SK-N-SH treated with all-trans-retinoic acid at 6 μM for 48 hours (cell line): Measurements from ENCODE around the gene ZNF398.

Experiments
- ATAC-seq: fragments of 200-7000 bp; cut with Tn5 transposase; 3 replicates; pipeline ENCODE4 v1.9.1; 2020; ENCODE audit warnings: mild to moderate bottlenecking, moderate library complexity
- ARNTL ChIP-seq: fragments of 450-650 bp; formaldehyde crosslinking; IDR thresholded peaks from 2 replicates; pipeline ENCODE4 v1.5.0; 2020; ENCODE audit warnings: low read depth, mild to moderate bottlenecking, moderate library complexity, borderline replicate concordance
- BACH2 ChIP-seq: fragments of 250-450 bp; sonication (Bioruptor Pico); IDR thresholded peaks from 2 replicates; pipeline ENCODE4 v1.9.0; 2021; ENCODE audit warnings: mild to moderate bottlenecking, borderline replicate concordance
- CSDC2 ChIP-seq: fragments of 250-450 bp; sonication (Bioruptor Pico); IDR thresholded peaks from 2 replicates; pipeline ENCODE4 v1.5.0; 2020; ENCODE audit warnings: mild to moderate bottlenecking, moderate library complexity
- ESRRG ChIP-seq: fragments of 250-450 bp; sonication (Bioruptor Pico); IDR thresholded peaks from 2 replicates; pipeline ENCODE4 v1.6.1; 2021; ENCODE audit warnings: mild to moderate bottlenecking
- GLIS3 ChIP-seq: fragments of 250-450 bp; sonication (Bioruptor Pico); IDR thresholded peaks from 2 replicates; pipeline ENCODE4 v1.5.0; 2020; ENCODE audit warnings: mild to moderate bottlenecking, moderate library complexity
- ISL1 ChIP-seq: fragments of 250-450 bp; sonication (Bioruptor Pico); IDR thresholded peaks from 2 replicates; pipeline ENCODE4 v2.1.2; 2022; ENCODE audit warnings: mild to moderate bottlenecking, moderate library complexity
- OSR1 ChIP-seq: fragments of 250-450 bp; sonication (Bioruptor Pico); IDR thresholded peaks from 2 replicates; pipeline ENCODE4 v1.8.0; 2022; ENCODE audit warnings: moderate library complexity, mild to moderate bottlenecking, inconsistent platforms
- RARB ChIP-seq: fragments of 250-450 bp; sonication (Bioruptor Pico); IDR thresholded peaks from 2 replicates; pipeline ENCODE4 v1.8.0; 2021; ENCODE audit warnings: mild to moderate bottlenecking, moderate library complexity
- SNAI2 ChIP-seq: fragments of 250-450 bp; sonication (Bioruptor Pico); IDR thresholded peaks from 2 replicates; pipeline ENCODE4 v1.5.0; 2020; ENCODE audit warnings: mild to moderate bottlenecking, moderate library complexity
- TCF4 ChIP-seq: fragments of 250-450 bp; sonication (Bioruptor Pico); IDR thresholded peaks from 2 replicates; pipeline ENCODE4 v1.8.0; 2021; ENCODE audit warnings: mild to moderate bottlenecking, moderate library complexity, borderline replicate concordance
- TOX ChIP-seq: fragments of 250-450 bp; sonication (Bioruptor Pico); IDR thresholded peaks from 2 replicates; pipeline ENCODE4 v1.8.0; 2021; ENCODE audit warnings: mild to moderate bottlenecking, moderate library complexity, borderline replicate concordance
- ZC3H10 ChIP-seq: fragments of 250-450 bp; sonication (Bioruptor Pico); IDR thresholded peaks from 2 replicates; pipeline ENCODE4 v1.5.1; 2021; ENCODE audit warnings: mild to moderate bottlenecking, moderate library complexity
- ZFP3 ChIP-seq: fragments of 250-450 bp; sonication (Bioruptor Pico); IDR thresholded peaks from 2 replicates; pipeline ENCODE4 v1.5.0; 2020; ENCODE audit warnings: mild to moderate bottlenecking, moderate library complexity
- ZFP30 ChIP-seq: fragments of 450-650 bp; formaldehyde crosslinking; IDR thresholded peaks from 2 replicates; pipeline ENCODE4 v1.5.0; 2022; ENCODE audit warnings: mild to moderate bottlenecking, moderate library complexity
- ZNF565 ChIP-seq: fragments of 450-650 bp; formaldehyde crosslinking; conservative IDR thresholded peaks from 2 replicates; pipeline ENCODE4 v1.5.0; 2020; ENCODE audit warnings: low read depth, mild to moderate bottlenecking, moderate library complexity
- ZNF70 ChIP-seq: fragments of 450-650 bp; formaldehyde crosslinking; IDR thresholded peaks from 2 replicates; pipeline ENCODE4 v1.5.0; 2020; ENCODE audit warnings: mild to moderate bottlenecking, moderate library complexity
- ZNF8 ChIP-seq: fragments of 450-650 bp; formaldehyde crosslinking; IDR thresholded peaks from 2 replicates; pipeline ENCODE4 v1.5.0; 2020; ENCODE audit warnings: mild to moderate bottlenecking, moderate library complexity
- TF ChIP-seq, protein P1 (sequence below): fragments of 250-450 bp; sonication (Bioruptor Pico); IDR thresholded peaks from 2 replicates; pipeline ENCODE4 v1.5.1; 2021; ENCODE audit warnings: mild to moderate bottlenecking, moderate library complexity
- TF ChIP-seq, protein P2 (sequence below): fragments of 250-450 bp; sonication (Bioruptor Pico); IDR thresholded peaks from 2 replicates; pipeline ENCODE4 v1.5.1; 2020; ENCODE audit warnings: low read depth, mild to moderate bottlenecking, moderate library complexity
- TF ChIP-seq, protein P3 (sequence below): fragments of 250-450 bp; sonication (Bioruptor Pico); IDR thresholded peaks from 2 replicates; pipeline ENCODE4 v1.5.0; 2020; ENCODE audit warnings: mild to moderate bottlenecking, moderate library complexity

Gene ZNF398

DNA sequence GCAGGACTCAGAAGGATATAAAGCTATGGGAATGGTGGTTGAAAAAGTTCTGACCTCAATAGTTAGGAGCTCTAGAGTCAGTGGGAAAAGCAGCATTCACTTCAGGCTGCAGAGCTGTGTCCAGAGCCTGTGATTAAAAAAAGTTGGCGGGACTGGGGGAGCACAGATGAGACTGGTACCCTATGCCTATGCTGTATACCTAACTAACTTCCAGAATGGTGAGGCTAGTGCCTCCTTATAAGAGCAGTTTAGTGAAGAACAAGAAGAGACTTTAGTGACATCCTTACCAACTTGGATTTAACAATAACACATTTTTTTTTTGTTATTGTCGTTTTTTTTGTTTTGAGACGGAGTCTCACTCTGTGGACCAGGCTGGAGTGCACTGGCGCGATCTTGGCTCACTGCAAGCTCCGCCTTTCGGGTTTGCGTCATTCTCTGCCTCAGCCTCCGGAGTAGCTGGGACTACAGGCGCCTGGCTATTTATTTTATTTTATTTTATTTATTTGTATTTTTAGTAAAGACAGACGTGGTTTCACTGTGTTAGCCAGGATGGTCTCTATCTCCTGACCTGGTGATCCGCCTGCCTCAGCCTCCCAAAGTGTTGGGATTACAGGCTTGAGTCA lies 41.5 kb downstream of the ZNF398 start:
- ATAC-seq: peak; percentile 83

DNA sequence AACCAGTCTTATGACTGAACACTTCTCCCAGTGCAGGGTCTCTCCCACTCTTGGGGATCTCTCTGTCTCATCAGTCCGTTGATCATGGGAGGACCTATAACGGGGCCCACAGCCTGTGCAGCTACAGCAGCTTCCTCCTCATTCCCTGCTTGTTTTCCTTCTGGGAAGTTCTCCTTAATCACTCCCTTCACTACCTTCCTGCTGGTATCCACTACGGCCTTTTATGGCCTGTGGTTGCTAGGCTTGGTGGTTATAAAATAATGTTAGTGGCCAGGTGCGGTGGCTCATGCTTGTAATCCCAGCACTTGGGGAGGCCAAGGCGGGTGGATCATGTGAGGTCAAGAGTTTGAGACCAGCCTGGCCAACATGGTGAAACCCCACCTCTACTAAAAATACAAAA lies 44.6 kb downstream of the ZNF398 start:
- no peak for ATAC-seq
- TF ChIP-seq ZFP3 (CRISPR knock-in tag) (no peak), ZNF565 (CRISPR knock-in tag) (no peak)

More for the DNA sequence above, 41.5 kb downstream of the ZNF398 start:
- TF ChIP-seq ZFP30 (CRISPR knock-in tag) (no peak), BACH2 (CRISPR knock-in tag) (no peak), RARB (CRISPR knock-in tag) (no peak), OSR1 (CRISPR knock-in tag) (no peak), TCF4 (CRISPR knock-in tag) (no peak), ISL1 (CRISPR knock-in tag) (no peak)
- TF ChIP-seq, protein P1, sequence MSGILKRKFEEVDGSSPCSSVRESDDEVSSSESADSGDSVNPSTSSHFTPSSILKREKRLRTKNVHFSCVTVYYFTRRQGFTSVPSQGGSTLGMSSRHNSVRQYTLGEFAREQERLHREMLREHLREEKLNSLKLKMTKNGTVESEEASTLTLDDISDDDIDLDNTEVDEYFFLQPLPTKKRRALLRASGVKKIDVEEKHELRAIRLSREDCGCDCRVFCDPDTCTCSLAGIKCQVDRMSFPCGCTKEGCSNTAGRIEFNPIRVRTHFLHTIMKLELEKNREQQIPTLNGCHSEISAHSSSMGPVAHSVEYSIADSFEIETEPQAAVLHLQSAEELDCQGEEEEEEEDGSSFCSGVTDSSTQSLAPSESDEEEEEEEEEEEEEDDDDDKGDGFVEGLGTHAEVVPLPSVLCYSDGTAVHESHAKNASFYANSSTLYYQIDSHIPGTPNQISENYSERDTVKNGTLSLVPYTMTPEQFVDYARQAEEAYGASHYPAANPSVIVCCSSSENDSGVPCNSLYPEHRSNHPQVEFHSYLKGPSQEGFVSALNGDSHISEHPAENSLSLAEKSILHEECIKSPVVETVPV: no peak
- TF ChIP-seq, protein P2, sequence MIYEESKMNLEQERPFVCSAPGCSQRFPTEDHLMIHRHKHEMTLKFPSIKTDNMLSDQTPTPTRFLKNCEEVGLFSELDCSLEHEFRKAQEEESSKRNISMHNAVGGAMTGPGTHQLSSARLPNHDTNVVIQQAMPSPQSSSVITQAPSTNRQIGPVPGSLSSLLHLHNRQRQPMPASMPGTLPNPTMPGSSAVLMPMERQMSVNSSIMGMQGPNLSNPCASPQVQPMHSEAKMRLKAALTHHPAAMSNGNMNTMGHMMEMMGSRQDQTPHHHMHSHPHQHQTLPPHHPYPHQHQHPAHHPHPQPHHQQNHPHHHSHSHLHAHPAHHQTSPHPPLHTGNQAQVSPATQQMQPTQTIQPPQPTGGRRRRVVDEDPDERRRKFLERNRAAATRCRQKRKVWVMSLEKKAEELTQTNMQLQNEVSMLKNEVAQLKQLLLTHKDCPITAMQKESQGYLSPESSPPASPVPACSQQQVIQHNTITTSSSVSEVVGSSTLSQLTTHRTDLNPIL (CRISPR knock-in tag): no peak
- TF ChIP-seq, protein P3, sequence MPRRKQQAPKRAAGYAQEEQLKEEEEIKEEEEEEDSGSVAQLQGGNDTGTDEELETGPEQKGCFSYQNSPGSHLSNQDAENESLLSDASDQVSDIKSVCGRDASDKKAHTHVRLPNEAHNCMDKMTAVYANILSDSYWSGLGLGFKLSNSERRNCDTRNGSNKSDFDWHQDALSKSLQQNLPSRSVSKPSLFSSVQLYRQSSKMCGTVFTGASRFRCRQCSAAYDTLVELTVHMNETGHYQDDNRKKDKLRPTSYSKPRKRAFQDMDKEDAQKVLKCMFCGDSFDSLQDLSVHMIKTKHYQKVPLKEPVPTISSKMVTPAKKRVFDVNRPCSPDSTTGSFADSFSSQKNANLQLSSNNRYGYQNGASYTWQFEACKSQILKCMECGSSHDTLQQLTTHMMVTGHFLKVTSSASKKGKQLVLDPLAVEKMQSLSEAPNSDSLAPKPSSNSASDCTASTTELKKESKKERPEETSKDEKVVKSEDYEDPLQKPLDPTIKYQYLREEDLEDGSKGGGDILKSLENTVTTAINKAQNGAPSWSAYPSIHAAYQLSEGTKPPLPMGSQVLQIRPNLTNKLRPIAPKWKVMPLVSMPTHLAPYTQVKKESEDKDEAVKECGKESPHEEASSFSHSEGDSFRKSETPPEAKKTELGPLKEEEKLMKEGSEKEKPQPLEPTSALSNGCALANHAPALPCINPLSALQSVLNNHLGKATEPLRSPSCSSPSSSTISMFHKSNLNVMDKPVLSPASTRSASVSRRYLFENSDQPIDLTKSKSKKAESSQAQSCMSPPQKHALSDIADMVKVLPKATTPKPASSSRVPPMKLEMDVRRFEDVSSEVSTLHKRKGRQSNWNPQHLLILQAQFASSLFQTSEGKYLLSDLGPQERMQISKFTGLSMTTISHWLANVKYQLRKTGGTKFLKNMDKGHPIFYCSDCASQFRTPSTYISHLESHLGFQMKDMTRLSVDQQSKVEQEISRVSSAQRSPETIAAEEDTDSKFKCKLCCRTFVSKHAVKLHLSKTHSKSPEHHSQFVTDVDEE (CRISPR knock-in tag): no peak

DNA sequence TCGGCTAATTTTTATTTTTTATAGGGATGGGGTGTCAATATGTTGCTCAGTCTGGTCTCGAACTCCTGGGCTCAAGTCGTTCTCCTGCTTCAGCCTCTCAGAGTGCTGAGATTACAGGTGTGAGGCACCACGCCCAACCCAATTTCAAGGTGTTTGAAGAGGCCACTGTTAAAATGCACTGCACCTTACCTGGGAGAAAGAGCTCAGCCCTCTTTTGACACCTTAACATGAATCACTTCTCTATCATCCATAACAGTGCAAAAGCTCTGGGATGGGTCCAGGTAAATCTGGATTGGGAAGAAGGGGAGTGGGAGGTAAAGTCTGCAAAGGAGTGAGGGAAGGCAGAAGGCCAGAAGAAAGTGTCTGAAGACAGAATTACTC lies 47.5 kb downstream of the ZNF398 start:
- TF ChIP-seq TOX: no peak
- no peak for TF ChIP-seq GLIS3 (CRISPR knock-in tag)
- TF ChIP-seq ZNF8: no peak
- no peak for TF ChIP-seq ZFP3 (CRISPR knock-in tag)
- TF ChIP-seq OSR1 (CRISPR knock-in tag): no peak
- no peak for TF ChIP-seq SNAI2 (CRISPR knock-in tag)
- TF ChIP-seq TCF4 (CRISPR knock-in tag): no peak
- no peak for TF ChIP-seq CSDC2 (CRISPR knock-in tag)
- TF ChIP-seq ZNF70 (CRISPR knock-in tag): no peak
- no peak for TF ChIP-seq ZC3H10 (CRISPR knock-in tag)
- no peak for TF ChIP-seq ARNTL (CRISPR knock-in tag)
- TF ChIP-seq ESRRG (CRISPR knock-in tag): no peak
- TF ChIP-seq ZFP30 (CRISPR knock-in tag): no peak
- TF ChIP-seq, protein P2 (CRISPR knock-in tag): no peak
- TF ChIP-seq ISL1 (CRISPR knock-in tag): no peak

DNA sequence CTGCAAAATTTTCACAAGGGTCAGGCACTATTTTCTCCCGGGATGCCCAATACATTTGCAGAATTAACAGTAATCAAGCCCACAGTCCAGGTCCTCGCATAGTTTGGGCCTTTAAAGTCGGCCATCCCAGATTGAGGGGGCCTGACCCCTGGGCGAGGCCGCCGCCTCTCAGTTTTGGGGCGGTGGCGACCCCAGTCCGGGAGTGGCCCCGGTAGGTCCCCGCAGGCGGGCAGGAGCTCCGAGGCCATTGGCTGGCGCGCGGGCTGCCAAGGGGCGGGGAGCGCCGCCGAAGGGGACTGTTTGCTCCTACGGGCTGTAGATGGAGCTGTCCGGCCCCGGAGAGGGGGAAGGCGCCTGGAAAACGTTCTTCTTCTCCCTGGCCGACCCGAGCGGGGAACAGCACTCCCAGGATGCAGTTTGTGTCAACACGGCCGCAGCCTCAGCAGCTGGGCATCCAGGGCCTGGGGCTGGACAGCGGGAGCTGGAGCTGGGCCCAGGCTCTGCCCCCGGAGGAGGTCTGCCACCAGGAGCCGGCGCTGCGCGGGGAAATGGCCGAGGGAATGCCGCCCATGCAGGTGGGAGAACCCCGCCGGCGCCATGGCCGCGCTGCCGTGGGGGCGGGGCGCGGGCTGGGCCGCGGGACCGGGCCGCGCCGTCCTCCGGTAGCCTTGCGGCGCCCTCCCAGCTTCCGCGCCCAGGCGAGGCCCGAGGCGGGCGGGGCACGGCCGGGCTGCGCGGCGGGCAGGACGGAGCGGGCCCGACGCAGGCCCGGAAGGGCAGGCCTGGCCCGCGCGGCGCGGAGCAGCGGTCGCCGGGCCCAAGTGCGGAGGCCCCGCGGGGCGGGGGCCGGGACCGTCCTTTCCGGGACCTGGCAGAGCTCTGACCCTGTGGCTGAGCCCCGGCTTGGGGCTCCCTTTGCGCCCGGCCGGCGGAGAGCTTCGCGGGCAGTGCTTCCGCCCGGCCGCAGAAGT lies 48.2 kb downstream of the ZNF398 start, which contains the start of gene ZNF282:
Gene ZNF282 (plus strand): TSS at position 367 of the 971 bp plus-strand sequence. CDS start 44 bp downstream, at position 411.
- peak; percentile 99 for ATAC-seq
- TF ChIP-seq TCF4 (CRISPR knock-in tag) (peak; percentile 48; the same call in 1 of the 2 replicates), CSDC2 (CRISPR knock-in tag) (peak; percentile 36; the same call in 1 of the 2 replicates), ZFP30 (CRISPR knock-in tag) (no peak), TOX (no peak), GLIS3 (CRISPR knock-in tag) (peak; percentile 22; the same call in 1 of the 2 replicates), ZC3H10 (CRISPR knock-in tag) (0 out of 2 replicates have a peak, but pooled peaks have one; percentile 13), ESRRG (CRISPR knock-in tag) (no peak), ISL1 (CRISPR knock-in tag) (no peak), ZFP3 (CRISPR knock-in tag) (peak; percentile 49; the same call in 1 of the 2 replicates)
- TF ChIP-seq, protein P3 (CRISPR knock-in tag): no peak; the same call in none of the 2 replicates

More for the DNA sequence above, 47.5 kb downstream of the ZNF398 start:
- ATAC-seq: peak; percentile 1
